Bronchial epithelial cell (primary cell): ENCODE data around the gene CEP128. TPM values are rescaled to one million over a fixed set of nuclear protein-coding genes. Genes with fewer than 3 reads are reported as not detected.

Experiments used
- DNase-seq: peaks from one replicate; pipeline ENCODE4 v3.0.0-alpha.2; 2010; ENCODE audit warnings: low read depth
- FAIRE-seq: peaks from 2 replicates; lab custom pipeline; 2011; peaks lifted over from hg19 to GRCh38; lab: Jason Lieb, UNC
- H3K27me3 ChIP-seq: 2 replicates; pipeline ENCODE4 v1.5.1; 2011; ENCODE audit warnings: low read length; ENCODE audit not compliant: control insufficient read depth, insufficient read depth
- H3K36me3 ChIP-seq: 2 replicates; pipeline ENCODE4 v1.5.1; 2011; ENCODE audit warnings: low read length; ENCODE audit not compliant: control insufficient read depth, insufficient read depth
- H3K4me3 ChIP-seq: 2 replicates; pipeline ENCODE4 v1.5.1; 2011; ENCODE audit warnings: mild to moderate bottlenecking, low read depth, low read length, control low read depth
- total RNA-seq: library from RNA; depleted of rRNA; stranded (reverse); fragments of >200 nt; gene quantifications from 2 replicates; pipeline ENCODE4 v1.2.1, GENCODE V29; 2014
- TF ChIP-seq, protein P1 (sequence below): IDR thresholded peaks from 2 replicates; pipeline ENCODE4 v1.5.1; 2011; ENCODE audit warnings: mild to moderate bottlenecking, moderate library complexity, low read length, control low read depth, inconsistent platforms; ENCODE audit not compliant: insufficient read depth, severe bottlenecking

Gene CEP128
- total RNA-seq, 1 donor from 2014 or later: 6.6 TPM

DNA sequence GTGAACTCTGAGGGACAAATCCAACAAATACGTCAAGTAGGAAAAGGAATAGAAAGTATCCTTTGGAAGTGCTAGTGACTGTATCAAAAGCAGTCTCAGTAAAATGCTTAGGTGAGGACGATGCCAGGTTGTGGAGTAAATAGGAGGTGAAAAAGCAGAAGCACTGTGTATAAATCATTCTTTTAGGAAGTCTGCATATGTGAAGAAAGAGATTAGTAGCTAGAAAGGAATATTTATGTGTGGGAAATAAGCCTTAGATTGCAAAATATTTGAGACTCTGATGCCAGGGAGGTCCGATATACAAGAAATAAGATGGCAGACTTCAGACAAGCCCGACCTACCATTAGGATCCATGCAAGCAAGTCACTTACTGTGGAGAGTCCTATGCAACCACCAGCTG, 7.9 kb downstream of the CEP128 start:
- no peak for FAIRE-seq
- H3K27me3 ChIP-seq: no peaks in the 10 kb centered on the region

DNA sequence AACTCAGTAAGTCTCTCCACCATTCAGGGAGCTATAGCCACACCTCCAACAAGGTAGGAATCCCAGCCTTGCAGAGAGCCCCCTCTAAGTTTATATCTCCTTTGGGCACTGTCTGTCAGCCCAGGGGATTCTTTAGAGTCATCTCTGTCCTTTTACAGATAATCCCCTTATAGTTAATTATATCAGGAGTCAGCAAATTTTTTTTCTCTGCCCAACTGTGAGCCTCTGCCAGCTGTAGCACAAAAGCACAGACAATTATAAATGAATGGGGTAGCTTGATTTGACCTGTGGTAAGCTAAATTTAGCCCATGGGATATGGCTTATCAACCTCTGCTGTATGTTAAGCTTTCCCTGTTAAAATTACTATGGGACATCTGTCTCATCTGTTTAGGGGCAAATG, 8.3 kb downstream of the CEP128 start:
- FAIRE-seq (no peak), DNase-seq (no peak)
- TF ChIP-seq, protein P1, sequence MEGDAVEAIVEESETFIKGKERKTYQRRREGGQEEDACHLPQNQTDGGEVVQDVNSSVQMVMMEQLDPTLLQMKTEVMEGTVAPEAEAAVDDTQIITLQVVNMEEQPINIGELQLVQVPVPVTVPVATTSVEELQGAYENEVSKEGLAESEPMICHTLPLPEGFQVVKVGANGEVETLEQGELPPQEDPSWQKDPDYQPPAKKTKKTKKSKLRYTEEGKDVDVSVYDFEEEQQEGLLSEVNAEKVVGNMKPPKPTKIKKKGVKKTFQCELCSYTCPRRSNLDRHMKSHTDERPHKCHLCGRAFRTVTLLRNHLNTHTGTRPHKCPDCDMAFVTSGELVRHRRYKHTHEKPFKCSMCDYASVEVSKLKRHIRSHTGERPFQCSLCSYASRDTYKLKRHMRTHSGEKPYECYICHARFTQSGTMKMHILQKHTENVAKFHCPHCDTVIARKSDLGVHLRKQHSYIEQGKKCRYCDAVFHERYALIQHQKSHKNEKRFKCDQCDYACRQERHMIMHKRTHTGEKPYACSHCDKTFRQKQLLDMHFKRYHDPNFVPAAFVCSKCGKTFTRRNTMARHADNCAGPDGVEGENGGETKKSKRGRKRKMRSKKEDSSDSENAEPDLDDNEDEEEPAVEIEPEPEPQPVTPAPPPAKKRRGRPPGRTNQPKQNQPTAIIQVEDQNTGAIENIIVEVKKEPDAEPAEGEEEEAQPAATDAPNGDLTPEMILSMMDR: no peak
- Histone ChIP-seq H3K36me3 (no peaks in the 10 kb centered on the region), H3K27me3 (no peaks in the 10 kb centered on the region), H3K4me3 (no peak overlapping the region)

More for the DNA sequence above, 7.9 kb downstream of the CEP128 start:
- TF ChIP-seq, protein P1: no peak
- no peak for DNase-seq
- H3K4me3 ChIP-seq: no peak overlapping the region
- no peaks in the 10 kb centered on the region for H3K36me3 ChIP-seq

DNA sequence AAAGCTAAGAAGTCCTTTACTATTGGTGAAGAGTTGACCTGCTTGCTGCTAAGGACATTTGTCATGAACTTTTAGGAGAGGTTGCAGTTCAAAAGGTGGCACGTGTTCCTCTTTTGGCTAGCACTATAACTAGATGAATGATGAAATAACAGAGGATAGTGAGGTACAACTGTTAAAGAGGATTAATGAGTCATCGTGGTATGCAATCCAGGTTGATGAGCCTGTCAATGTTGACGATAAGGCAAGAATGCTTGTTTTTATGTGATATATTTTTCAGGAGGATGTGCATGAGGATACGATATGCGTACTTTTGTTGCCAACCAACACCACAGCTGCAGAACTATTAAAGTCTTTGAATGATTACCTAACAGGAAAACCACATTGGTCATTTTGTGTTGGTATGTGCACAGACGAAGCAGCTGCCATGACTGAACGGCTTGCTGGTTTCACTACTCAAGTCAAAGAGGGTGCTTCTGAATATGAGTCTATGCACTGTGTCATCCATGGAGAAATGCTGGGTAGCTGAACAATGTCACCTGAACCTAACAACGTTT, 10.6 kb downstream of the CEP128 start:
- Histone ChIP-seq H3K36me3 (no peaks in the 10 kb centered on the region), H3K27me3 (no peaks in the 10 kb centered on the region), H3K4me3 (no peak overlapping the region)
- TF ChIP-seq, protein P1: no peak
- DNase-seq: peak; percentile 92
- FAIRE-seq: no peak

DNA sequence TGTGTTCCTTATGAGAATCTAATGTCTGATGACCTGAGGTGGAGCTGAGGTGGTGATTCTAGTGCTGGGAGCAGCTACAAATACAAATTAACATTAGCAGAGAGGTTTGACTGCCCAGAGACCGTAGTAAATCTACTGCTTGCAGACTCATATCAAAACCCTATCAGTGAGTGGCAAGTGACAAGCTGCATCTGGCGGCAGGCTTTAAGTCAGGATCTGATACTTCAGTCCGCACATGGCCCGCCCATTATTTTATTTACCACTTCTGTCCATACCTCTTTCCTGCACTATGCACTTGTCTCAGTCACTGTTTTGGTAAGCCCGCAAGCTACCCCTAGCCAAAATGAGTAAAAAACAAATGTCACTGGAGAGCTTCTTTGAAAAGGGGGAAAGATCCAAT, 11.4 kb downstream of the CEP128 start:
- H3K36me3 ChIP-seq: no peaks in the 10 kb centered on the region
- H3K4me3 ChIP-seq: no peak overlapping the region

DNA sequence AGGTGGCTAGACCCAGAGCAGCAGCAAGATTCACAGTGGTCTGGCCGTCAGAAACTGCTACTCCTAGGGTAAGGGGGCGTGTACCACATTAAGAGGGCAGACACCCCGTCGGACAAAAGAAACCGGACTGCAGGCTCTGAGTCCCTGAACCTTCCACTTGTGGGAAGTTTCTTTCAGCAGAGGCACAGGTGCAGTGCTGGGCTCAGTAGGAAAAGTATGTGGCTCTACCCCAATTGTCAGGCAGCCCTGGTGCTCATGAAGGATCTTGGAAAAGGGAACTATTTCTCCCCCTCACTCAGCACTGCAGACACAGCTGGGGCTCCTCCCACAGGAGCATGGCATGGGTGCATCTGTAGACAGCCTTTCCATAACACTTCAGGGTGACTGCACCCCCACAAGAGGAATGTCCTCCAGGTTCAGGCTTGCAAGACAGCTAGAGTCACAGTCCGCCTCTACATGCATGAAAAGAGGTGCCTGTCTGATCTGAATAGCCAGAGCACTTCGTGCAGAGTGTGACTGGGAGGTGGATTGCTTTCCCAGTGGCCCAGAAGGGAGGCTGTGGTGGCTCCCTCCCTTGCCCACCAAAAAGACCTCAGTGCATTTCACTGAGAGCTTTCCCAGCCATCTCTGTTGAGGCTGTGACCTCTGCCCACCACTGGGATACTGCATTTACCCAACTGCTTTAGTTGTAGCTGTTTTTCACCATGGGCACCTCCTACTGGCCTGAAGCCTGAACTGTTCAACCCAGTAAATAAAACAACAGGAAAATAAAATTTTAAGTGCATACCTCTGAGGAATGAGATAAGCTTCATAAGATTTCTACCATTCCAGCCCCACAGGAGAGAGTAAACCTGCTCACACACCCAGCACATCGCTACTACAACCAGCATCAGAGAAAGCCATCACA, 14.2 kb downstream of the CEP128 start:
- H3K27me3 ChIP-seq: no peaks in the 10 kb centered on the region
- no peak overlapping the region for H3K4me3 ChIP-seq
- no peaks in the 10 kb centered on the region for H3K36me3 ChIP-seq
- TF ChIP-seq, protein P1: no peak
- FAIRE-seq: no peak
- peak; percentile 52 for DNase-seq

More for the DNA sequence above, 11.4 kb downstream of the CEP128 start:
- FAIRE-seq (no peak), DNase-seq (no peak)
- TF ChIP-seq, protein P1: no peak
- no peaks in the 10 kb centered on the region for H3K27me3 ChIP-seq
